Activated CD4-positive, CD25-positive, alpha-beta regulatory T cell treated with anti-CD3 and anti-CD28 coated beads, Interleukin-2, amount 50 U/mL, for 16 hours (primary cell): Measurements from ENCODE around the gene SDC1.

Experiments used
- DNase-seq: peaks from one replicate; pipeline ENCODE4 v3.0.0-alpha.2; 2020; ENCODE audit warnings: low read depth, low spot score

Gene SDC1

GRCh38 chr2:20185176-20186022 lies 39.5 kb downstream of the SDC1 start:
- DNase-seq: no peak

DNA sequence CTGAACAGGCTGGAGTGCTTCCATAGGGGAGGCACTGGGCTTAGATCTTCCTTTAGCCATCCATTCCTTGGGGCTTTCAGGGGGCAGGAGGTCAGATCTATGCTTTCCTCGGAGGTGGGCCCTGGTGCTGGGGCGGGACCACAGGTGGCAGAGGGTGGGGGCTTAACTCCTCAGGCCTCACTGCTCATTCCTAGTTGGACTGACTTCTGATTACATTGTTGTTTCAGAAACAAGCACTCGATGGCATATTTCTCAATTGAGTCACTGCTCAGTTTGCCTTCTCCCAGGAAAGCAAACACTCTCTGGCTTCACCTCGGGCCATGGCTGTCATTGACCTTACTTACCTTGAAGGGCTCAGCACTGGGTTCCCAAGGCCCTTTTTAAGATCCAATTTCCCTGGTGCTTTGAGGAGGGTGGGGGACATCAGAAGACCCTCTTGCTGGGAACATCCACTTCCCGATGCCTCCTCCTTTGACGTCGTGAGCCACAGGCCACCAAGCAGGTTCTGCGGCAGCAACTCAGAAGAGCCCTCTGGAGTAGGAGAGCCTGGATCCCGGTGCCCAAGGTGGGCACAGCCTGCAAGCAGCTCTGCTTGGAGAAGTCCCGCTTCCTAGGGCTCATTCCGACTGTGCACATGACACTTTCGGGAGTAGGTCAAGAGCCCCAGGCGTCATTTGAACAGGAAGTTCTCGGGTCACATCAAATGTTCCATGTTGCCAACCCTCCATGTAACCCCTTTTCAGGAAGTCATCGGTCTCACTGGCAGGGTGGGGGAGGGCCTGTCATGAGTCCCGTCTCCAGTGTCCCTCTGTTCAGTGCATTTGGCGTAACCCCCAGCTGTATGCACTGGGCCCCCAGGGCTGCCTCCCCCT lies 40.6 kb downstream of the SDC1 start:
- DNase-seq: no peak

- DNase-seq: no peak
Observed at GRCh38 chr2:20183373-20183772, 41.6 kb downstream of the SDC1 start.

- DNase-seq: no peak
Observed at GRCh38 chr2:20182241-20182931, 42.5 kb downstream of the SDC1 start.

GRCh38 chr2:20181761-20182160 lies 43.2 kb downstream of the SDC1 start:
- DNase-seq: no peak

- no peak for DNase-seq
Observed at GRCh38 chr2:20180676-20181648, 44.0 kb downstream of the SDC1 start.

GRCh38 chr2:20179755-20180594 lies 45.0 kb downstream of the SDC1 start:
- no peak for DNase-seq

GRCh38 chr2:20179466-20179754 lies 45.5 kb downstream of the SDC1 start:
- no peak for DNase-seq

GRCh38 chr2:20178666-20179465 lies 46.1 kb downstream of the SDC1 start:
- DNase-seq: no peak

DNA sequence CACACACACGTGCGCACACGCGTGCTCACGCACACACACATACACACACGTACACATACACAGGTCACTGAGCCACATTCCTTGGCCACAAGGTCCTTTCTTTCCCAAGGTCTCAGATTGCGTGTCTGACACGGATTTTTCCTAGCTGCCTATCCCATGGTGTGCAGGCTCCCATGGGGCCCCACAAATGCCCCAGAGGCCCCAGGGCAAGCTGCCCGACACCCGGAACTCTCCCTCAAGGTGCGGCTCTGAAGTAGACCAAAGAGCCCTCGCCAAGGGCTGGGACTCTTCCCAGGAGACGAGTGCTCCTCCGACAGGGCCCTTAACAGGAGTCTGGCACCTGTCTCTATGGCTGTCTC lies 46.7 kb downstream of the SDC1 start:
- no peak for DNase-seq

GRCh38 chr2:20177556-20178248 lies 47.2 kb downstream of the SDC1 start:
- DNase-seq: no peak

DNA sequence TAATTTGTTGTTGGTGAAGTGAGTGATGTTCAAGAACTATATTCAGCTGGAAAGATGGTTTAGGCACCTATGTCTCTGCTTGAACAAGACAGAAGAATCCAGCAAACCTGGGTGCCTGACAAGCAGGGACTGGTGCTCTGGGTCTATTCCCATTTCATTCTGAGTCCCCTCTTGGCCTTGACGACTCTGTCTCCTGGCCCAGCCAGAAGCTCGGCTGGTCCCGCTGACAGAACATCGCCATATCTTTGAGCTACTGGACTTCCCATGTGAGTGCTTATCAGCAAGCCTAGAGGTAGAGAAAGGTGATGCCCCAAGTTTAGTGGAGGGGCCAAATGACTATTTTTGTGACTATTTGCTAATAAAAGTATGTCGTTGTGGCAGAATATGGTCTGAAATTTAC lies 48.2 kb downstream of the SDC1 start:
- DNase-seq: no peak

DNA sequence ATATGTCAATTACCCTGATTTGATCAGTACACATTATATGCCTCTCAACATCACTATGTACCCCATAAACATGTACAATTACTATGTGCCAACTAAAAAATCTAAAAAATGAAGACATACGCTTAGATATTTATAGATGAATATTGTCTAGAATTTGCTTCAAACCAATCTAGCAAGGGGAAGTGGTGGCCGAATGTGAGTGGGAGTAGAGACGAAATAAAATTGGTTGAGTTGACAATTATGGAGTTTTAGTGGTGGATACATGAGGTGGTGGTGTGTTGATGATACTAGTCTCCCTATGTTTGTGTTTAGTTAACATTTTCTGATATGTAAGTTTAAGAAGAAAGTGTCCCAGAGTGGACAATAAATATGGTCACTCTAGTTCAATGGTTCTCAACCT lies 49.0 kb downstream of the SDC1 start:
- no peak for DNase-seq

DNA sequence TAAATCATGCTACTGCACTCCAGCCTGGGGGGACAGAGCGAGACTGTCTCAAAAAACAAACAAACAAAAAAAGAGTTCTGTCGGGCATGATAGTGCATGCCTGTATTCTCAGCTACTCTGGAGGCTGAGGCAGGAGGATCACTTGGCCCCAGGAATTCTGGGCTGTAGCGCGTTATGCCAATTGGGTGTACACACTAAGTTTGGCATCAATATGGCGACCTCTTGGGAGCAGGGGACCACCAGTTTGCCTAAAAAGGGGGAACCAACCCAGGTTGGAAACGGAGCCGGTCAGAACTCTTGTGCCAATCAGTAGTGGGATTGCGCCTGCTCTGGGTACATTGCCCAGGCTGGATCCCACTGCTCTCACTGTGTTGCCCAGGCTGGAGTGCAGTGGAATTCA lies 49.7 kb downstream of the SDC1 start:
- no peak for DNase-seq

DNA sequence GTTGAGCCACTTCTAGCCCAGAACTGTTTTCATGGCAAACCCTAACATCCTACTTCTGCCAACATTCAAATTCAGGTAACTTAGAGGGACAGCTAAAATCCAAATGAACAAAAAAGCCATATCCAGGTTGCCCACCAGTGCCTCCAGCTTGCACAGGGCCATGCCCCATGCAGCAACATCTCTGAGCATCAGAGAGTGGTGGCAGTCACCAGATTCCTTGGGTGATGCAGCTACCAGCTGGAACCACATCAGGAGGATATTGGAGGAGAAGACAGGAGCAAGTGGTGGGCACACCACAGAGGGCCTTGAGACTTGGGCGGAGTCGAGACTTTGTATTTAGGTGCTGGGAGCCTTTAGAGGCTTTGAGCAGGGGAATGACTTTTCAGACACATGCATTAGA lies 50.5 kb downstream of the SDC1 start:
- DNase-seq: no peak

DNA sequence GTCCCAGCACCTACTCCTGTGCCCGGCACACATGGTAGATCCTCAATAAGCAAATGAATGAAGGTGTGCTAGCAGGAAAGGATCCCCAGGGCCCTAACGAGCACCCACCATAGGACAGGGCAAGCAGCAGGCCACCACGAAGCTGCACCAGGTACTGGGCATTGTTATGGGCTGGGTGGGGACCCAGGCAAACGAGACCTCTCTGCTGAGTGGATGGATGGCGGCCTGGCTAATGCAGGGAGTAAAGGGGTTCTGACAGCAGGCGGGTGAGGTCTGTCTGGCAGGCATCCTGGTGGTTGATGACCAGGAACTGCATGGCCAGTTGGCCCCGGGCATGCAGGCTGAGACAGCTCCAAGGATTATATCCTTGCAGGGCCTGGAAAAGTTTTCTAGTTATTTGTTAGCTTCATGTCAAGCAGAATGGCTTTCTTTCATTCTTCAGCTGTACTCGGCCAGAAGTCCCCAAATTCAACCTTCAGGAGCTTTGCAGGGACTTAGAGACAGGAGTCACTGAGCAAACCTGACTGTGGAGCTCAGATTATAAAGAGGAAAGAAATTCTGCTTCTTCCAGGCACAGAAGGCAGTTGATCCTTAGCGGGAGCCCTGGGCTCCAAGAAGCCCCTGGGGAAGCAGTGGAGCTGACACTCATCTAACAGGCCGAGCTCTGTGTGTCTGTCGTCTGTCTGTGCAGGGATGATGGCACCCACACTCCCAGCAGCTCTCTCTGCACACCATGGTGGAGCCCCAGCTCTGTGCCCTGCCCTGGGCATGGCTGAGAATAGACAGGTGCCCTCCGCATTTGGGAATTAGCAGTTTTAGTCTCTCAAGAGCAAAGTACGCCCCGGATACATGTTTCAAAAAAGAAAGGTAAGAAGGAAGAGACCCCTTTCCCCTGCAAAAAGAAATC lies 51.2 kb downstream of the SDC1 start:
- DNase-seq: no peak

- no peak for DNase-seq
Observed at GRCh38 chr2:20173064-20173463, 51.9 kb downstream of the SDC1 start.
